Loucy (cell line): ENCODE measurements around the gene LHX2.

Source experiments
- H2AFZ ChIP-seq: fragments of 200-600 bp; sonication (generic); 2 replicates; pipeline ENCODE4 v1.6.0; 2016; ENCODE audit warnings: antibody characterized with exemption, mild to moderate bottlenecking, low read length, moderate library complexity
- H3F3A ChIP-seq: fragments of 200-600 bp; 2 replicates; pipeline ENCODE4 v1.6.0; 2016; ENCODE audit warnings: antibody characterized with exemption, low read depth, mild to moderate bottlenecking
- H3K27me3 ChIP-seq: fragments of 200-600 bp; sonication (generic); 2 replicates; pipeline ENCODE4 v1.6.1; 2014; ENCODE audit warnings: low read length, mild to moderate bottlenecking; ENCODE audit not compliant: insufficient read depth, poor library complexity, severe bottlenecking
- H3K36me3 ChIP-seq: fragments of 200-600 bp; sonication (generic); 2 replicates; pipeline ENCODE4 v1.6.1; 2016; ENCODE audit warnings: low read length; ENCODE audit not compliant: insufficient read depth
- H3K4me1 ChIP-seq: fragments of 200-600 bp; sonication (generic); 2 replicates; pipeline ENCODE4 v1.5.1; 2014; ENCODE audit warnings: low read length, mild to moderate bottlenecking; ENCODE audit not compliant: insufficient read depth, poor library complexity, severe bottlenecking
- H3K4me2 ChIP-seq: fragments of 200-600 bp; sonication (generic); 2 replicates; pipeline ENCODE4 v1.6.0; 2014; ENCODE audit warnings: antibody characterized with exemption, low read length, low read depth, mild to moderate bottlenecking; ENCODE audit not compliant: poor library complexity, severe bottlenecking
- H3K4me3 ChIP-seq: fragments of 200-600 bp; sonication (generic); 2 replicates; pipeline ENCODE4 v1.5.1; 2014; ENCODE audit warnings: low read length, mild to moderate bottlenecking, mixed read lengths; ENCODE audit not compliant: poor library complexity, severe bottlenecking
- H3K79me2 ChIP-seq: fragments of 200-600 bp; sonication (generic); 2 replicates; pipeline ENCODE4 v1.6.1; 2014; ENCODE audit warnings: low read length; ENCODE audit not compliant: insufficient read depth
- H3K9ac ChIP-seq: fragments of 200-600 bp; sonication (generic); 2 replicates; pipeline ENCODE4 v1.6.0; 2014; ENCODE audit warnings: mild to moderate bottlenecking, low read depth, low read length, moderate library complexity; ENCODE audit not compliant: poor library complexity, severe bottlenecking
- H3K9me2 ChIP-seq: fragments of 200-600 bp; sonication (generic); replicated peaks from 2 replicates; pipeline ENCODE4 v1.6.1; 2016; ENCODE audit warnings: low read depth, low read length, mixed read lengths
- H3K9me3 ChIP-seq: fragments of 200-600 bp; sonication (generic); 2 replicates; pipeline ENCODE4 v1.6.1; 2014; ENCODE audit warnings: mild to moderate bottlenecking, antibody characterized with exemption, low read length, low read depth; ENCODE audit not compliant: insufficient read depth
- H4K20me1 ChIP-seq: fragments of 200-600 bp; sonication (generic); 2 replicates; pipeline ENCODE4 v1.6.0; 2014; ENCODE audit warnings: antibody characterized with exemption, low read length, mild to moderate bottlenecking; ENCODE audit not compliant: insufficient read depth, poor library complexity, severe bottlenecking
- EZH2phosphoT487 ChIP-seq: fragments of 200-600 bp; IDR thresholded peaks from 2 replicates; pipeline ENCODE4 v1.6.1; 2018; ENCODE audit warnings: antibody characterized with exemption, mild to moderate bottlenecking, moderate library complexity, borderline replicate concordance
- TF ChIP-seq, protein P1 (sequence below): fragments of 200-600 bp; sonication (generic); conservative IDR thresholded peaks from 2 replicates; pipeline ENCODE4 v1.5.1; 2014; ENCODE audit warnings: mild to moderate bottlenecking, antibody characterized with exemption, low read length

Gene LHX2

GRCh38 chr9:124046189-124046588, 34.6 kb downstream of the LHX2 start:
- Histone ChIP-seq H3K9me3 (no peaks in the 10 kb centered on the region), H3K36me3 (no peaks in the 10 kb centered on the region), H3K4me1 (no peaks in the 10 kb centered on the region), H3K9ac (no peak overlapping the region), H3K9me2 (no peaks in the 10 kb centered on the region), H3K27me3 (peaks cover 4% of the 10 kb centered on the region), H4K20me1 (no peaks in the 10 kb centered on the region), H3K4me3 (no peak overlapping the region), H3K79me2 (no peaks in the 10 kb centered on the region), H2AFZ (no peak overlapping the region), H3K4me2 (no peak overlapping the region), H3F3A (no peaks in the 10 kb centered on the region)
- TF ChIP-seq, protein P1, sequence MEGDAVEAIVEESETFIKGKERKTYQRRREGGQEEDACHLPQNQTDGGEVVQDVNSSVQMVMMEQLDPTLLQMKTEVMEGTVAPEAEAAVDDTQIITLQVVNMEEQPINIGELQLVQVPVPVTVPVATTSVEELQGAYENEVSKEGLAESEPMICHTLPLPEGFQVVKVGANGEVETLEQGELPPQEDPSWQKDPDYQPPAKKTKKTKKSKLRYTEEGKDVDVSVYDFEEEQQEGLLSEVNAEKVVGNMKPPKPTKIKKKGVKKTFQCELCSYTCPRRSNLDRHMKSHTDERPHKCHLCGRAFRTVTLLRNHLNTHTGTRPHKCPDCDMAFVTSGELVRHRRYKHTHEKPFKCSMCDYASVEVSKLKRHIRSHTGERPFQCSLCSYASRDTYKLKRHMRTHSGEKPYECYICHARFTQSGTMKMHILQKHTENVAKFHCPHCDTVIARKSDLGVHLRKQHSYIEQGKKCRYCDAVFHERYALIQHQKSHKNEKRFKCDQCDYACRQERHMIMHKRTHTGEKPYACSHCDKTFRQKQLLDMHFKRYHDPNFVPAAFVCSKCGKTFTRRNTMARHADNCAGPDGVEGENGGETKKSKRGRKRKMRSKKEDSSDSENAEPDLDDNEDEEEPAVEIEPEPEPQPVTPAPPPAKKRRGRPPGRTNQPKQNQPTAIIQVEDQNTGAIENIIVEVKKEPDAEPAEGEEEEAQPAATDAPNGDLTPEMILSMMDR, result no peak
- TF ChIP-seq EZH2phosphoT487, result no peak

GRCh38 chr9:124047251-124047672, 35.7 kb downstream of the LHX2 start:
- no peak overlapping the region for H3K4me3 ChIP-seq
- H3K4me2 ChIP-seq, result no peak overlapping the region
- no peaks in the 10 kb centered on the region for H3K79me2 ChIP-seq
- no peak overlapping the region for H3K9ac ChIP-seq
- no peaks in the 10 kb centered on the region for H3K4me1 ChIP-seq
- H3F3A ChIP-seq, result no peaks in the 10 kb centered on the region
- no peaks in the 10 kb centered on the region for H3K9me2 ChIP-seq
- no peaks in the 10 kb centered on the region for H3K9me3 ChIP-seq
- no peaks in the 10 kb centered on the region for H3K36me3 ChIP-seq
- H2AFZ ChIP-seq, result no peak overlapping the region
- H4K20me1 ChIP-seq, result no peaks in the 10 kb centered on the region
- TF ChIP-seq, protein P1, result no peak
- TF ChIP-seq EZH2phosphoT487, result no peak
- H3K27me3 ChIP-seq, result peaks cover 11% of the 10 kb centered on the region

DNA sequence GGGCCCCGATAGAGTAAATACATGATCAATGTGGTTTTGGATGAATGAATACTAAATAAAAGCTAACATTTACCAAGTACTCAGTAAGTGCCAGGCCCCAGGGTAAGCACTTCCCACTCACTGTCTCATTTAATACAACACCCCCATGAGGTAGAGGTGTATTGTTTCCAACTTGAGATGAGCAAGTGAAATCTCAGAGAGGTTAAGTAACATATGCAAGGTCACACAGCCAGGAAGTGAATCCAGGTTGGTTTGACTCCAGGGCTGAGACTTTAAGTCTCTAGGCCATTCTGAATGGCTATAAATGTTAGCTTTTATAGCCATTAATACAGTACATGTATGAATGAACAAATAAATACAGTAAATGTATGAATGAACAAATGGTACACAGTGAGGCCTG, 39.4 kb downstream of the LHX2 start:
- TF ChIP-seq, protein P1, result no peak
- no peak for TF ChIP-seq EZH2phosphoT487
- Histone ChIP-seq H4K20me1 (no peaks in the 10 kb centered on the region), H3K4me3 (no peak overlapping the region), H3K4me2 (no peak overlapping the region), H3K9me3 (no peaks in the 10 kb centered on the region), H3K9me2 (no peaks in the 10 kb centered on the region), H3F3A (no peaks in the 10 kb centered on the region), H3K27me3 (peaks cover 30% of the 10 kb centered on the region), H3K4me1 (no peaks in the 10 kb centered on the region), H3K9ac (no peak overlapping the region), H2AFZ (no peak overlapping the region), H3K36me3 (no peaks in the 10 kb centered on the region), H3K79me2 (no peaks in the 10 kb centered on the region)
